Gastrocnemius medialis (tissue), 4 donors: ENCODE data around the gene GREB1. TPM values are rescaled to one million over a fixed set of nuclear protein-coding genes. Genes with fewer than 3 reads are reported as not detected.

Source experiments
- ATAC-seq, 2 donors: fragments of 150-250 bp; one replicate each; pipeline ENCODE4 v1.9.1; 2016
- DNase-seq, 2 donors: peaks; one replicate each; pipeline ENCODE4 v3.0.0-alpha.2; 2019
- H3K27ac ChIP-seq, 4 donors: fragments of 200-600 bp; sonication (generic); 1 replicate in 1 of 4; 2 replicates in 3 of 4; pipeline ENCODE4 v1.5.1; 2016 to 2018; ENCODE audit warnings: mild to moderate bottlenecking in 2 of 4, moderate library complexity in 1 of 4
- H3K27me3 ChIP-seq, 3 donors: fragments of 200-600 bp; sonication (generic) in 2 of 3; 1 replicate in 1 of 3; 2 replicates in 2 of 3; pipeline versions ENCODE4 v1.5.1 to v1.6.0; 2016 to 2019; ENCODE audit warnings: mild to moderate bottlenecking in 1 of 3, moderate library complexity in 1 of 3
- H3K36me3 ChIP-seq, 2 donors: fragments of 200-600 bp; sonication (generic) in 1 of 2; one replicate each; pipeline ENCODE4 v1.5.1; 2017 to 2018
- H3K4me1 ChIP-seq, 2 donors: fragments of 200-600 bp; sonication (generic) in 1 of 2; one replicate each; pipeline ENCODE4 v1.5.1; 2016 to 2017; ENCODE audit warnings: mild to moderate bottlenecking in 2 of 2
- H3K4me3 ChIP-seq, 4 donors: fragments of 200-600 bp; sonication (generic) in 3 of 4; 1 replicate in 1 of 4; 2 replicates in 3 of 4; pipeline ENCODE4 v1.5.1; 2016 to 2019; ENCODE audit warnings: mild to moderate bottlenecking in 2 of 4
- H3K9me3 ChIP-seq, 3 donors: fragments of 200-600 bp; sonication (generic) in 2 of 3; 1 replicate in 1 of 3; 2 replicates in 2 of 3; pipeline ENCODE4 v1.5.1; 2016 to 2019
- CTCF ChIP-seq, 5 experiments: fragments of 450-650 bp in 3 of 5; fragments of 200-600 bp in 2 of 5; sonication (generic) in 2 of 5; IDR thresholded peaks in 4 of 5; conservative IDR thresholded peaks in 1 of 5; 1 replicate in 4 of 5; 2 replicates in 1 of 5; pipeline ENCODE4 v1.5.1; 2016 to 2019; ENCODE audit warnings: antibody characterized with exemption in 5 of 5, mild to moderate bottlenecking in 3 of 5, moderate library complexity in 3 of 5
- POLR2A ChIP-seq, 2 donors: fragments of 450-650 bp; IDR thresholded peaks; one replicate each; pipeline ENCODE4 v1.6.1; 2017; ENCODE audit warnings: antibody characterized with exemption in 2 of 2, mild to moderate bottlenecking in 2 of 2, moderate library complexity in 2 of 2
- in situ Hi-C, 4 donors: fragments of 200-750 bp; cut with MboI; loops; one replicate each; pipeline versions ENCODE4 v1.15.0 to v1.8.0; 2017; ENCODE audit warnings: low sequenced_read_pairs in 4 of 4
- intact Hi-C: fragments of 100-400 bp; cut with DNase I; formaldehyde crosslinking; loops from one replicate; pipeline ENCODE4 v1.15.1; 2023; ENCODE audit warnings: low total_unique reads
- total RNA-seq, 4 donors: library from RNA; depleted of rRNA; stranded (reverse); fragments of >200 nt; gene quantifications; one replicate each; pipeline versions ENCODE4 v1.1.0 to v1.2.3, GENCODE V29; 2016

GREB1 gene
- total RNA-seq, 4 donors from 2014 or later, result 1.7 to 9.3 (median 2.6) TPM

DNA sequence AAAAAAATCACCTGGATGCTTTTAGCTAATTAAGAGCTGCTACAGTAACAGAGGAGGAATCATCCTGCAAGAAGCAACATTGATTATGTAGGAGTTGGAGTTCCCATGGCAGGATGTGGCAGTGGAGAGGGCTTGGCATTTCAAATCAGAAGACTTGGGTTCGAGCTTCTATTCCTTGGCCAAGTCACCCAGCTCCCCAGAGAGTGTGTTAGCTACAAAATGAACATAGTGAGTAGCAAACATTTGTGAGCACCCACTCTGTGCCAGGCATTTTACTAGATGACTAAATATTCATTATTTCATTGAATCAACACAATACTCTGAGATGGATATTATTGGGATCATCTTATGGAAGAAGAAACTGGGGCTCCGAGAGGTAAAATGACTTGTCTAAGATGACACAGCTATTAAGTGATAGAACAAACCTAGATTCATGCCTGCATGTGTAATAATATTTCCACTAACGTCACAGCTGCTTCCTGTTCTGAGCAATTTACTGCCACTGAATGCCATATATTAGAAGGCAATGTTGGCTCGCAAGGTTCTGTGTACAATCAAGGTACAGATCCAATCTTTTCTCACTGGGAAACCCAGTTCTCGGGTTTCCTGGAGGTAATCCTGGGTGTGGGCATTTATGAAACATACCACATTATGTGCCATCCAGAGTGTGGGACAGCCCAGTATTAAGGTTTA lies 118.2 kb downstream of the GREB1 start:
- no peak for DNase-seq

GRCh38 chr2:11652553-11652952 lies 118.7 kb downstream of the GREB1 start:
- H3K27ac ChIP-seq, result no peak overlapping the region
- DNase-seq (no peak), ATAC-seq (no peak)
- H3K4me1 ChIP-seq, result peaks cover 0 to 3% of the 10 kb centered on the region in 2 donors
- intact Hi-C loops, result no loop called here
- no peaks in the 10 kb centered on the region for H3K27me3 ChIP-seq
- no peaks in the 10 kb centered on the region for H3K9me3 ChIP-seq
- in situ Hi-C loops, result loop anchor here in 1 of 4 donors (25.0 kb wide), 1 partner anchor 1360 kb away; no protein-coding TSS in a partner anchor
- TF ChIP-seq POLR2A (IDR thresholded peaks at IDR 0.05) (no peak), CTCF (IDR thresholded peaks at IDR 0.05 in 4 of 5, conservative IDR thresholded peaks at IDR 0.05 in 1 of 5) (no peak)
- no peak overlapping the region for H3K4me3 ChIP-seq
- H3K36me3 ChIP-seq, result no peaks in the 10 kb centered on the region

More for the DNA sequence above, 118.2 kb downstream of the GREB1 start:
- intact Hi-C loops (no loop called here), in situ Hi-C loops (loop anchor here in 1 of 4 donors (25.0 kb wide), 1 partner anchor 1360 kb away; no protein-coding TSS in a partner anchor)
- H3K4me1 ChIP-seq, result peaks cover 0 to 3% of the 10 kb centered on the region in 2 donors
- H3K9me3 ChIP-seq, result no peaks in the 10 kb centered on the region
- H3K27me3 ChIP-seq, result no peaks in the 10 kb centered on the region
- no peak overlapping the region for H3K4me3 ChIP-seq
- H3K36me3 ChIP-seq, result no peaks in the 10 kb centered on the region
- ATAC-seq, result no peak
- no peak for TF ChIP-seq CTCF (IDR thresholded peaks at IDR 0.05 in 4 of 5, conservative IDR thresholded peaks at IDR 0.05 in 1 of 5)
- TF ChIP-seq POLR2A (IDR thresholded peaks at IDR 0.05), result no peak
- H3K27ac ChIP-seq, result no peak overlapping the region

- no peaks in the 10 kb centered on the region for H3K36me3 ChIP-seq
- in situ Hi-C loops, result loop anchor here in 1 of 4 donors (25.0 kb wide), 1 partner anchor 1357 kb away; no protein-coding TSS in a partner anchor
Observed at GRCh38 chr2:11655495-11655894, 121.7 kb downstream of the GREB1 start.

DNA sequence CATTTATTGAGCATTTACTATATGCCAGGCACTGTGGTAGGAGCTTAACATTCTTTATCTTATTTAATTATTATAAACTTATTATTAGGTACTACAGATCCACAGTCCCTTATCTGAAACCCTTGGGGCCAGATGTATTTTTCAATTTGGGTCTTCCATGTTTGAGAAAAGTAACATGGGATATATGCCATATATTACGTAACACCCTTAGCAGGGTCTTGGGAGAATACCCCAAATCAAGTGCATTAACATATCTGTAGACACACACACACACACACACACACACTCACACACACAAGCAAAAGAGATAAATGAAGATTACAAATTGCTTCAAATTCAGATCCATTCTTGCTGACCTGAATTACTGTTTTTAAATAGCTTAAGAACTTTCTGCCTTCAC lies 122.4 kb downstream of the GREB1 start:
- Histone ChIP-seq H3K4me1 (peaks cover 4 to 13% of the 10 kb centered on the region in 2 donors), H3K27me3 (no peaks in the 10 kb centered on the region), H3K4me3 (no peak overlapping the region), H3K36me3 (no peaks in the 10 kb centered on the region), H3K27ac (no peak overlapping the region), H3K9me3 (no peaks in the 10 kb centered on the region)
- intact Hi-C loops, result loop anchor here (5.0 kb wide), 1 partner anchor 159 kb away; no protein-coding TSS in a partner anchor
- DNase-seq (no peak), ATAC-seq (no peak)
- in situ Hi-C loops, result loop anchor here in 1 of 4 donors (25.0 kb wide), 1 partner anchor 1356 kb away; no protein-coding TSS in a partner anchor
- TF ChIP-seq CTCF (IDR thresholded peaks at IDR 0.05 in 4 of 5, conservative IDR thresholded peaks at IDR 0.05 in 1 of 5) (no peak), POLR2A (IDR thresholded peaks at IDR 0.05) (no peak)

More at GRCh38 chr2:11655495-11655894, 121.7 kb downstream of the GREB1 start:
- H3K9me3 ChIP-seq, result no peaks in the 10 kb centered on the region
- intact Hi-C loops, result loop anchor here (5.0 kb wide), 1 partner anchor 158 kb away; no protein-coding TSS in a partner anchor
- H3K4me3 ChIP-seq, result no peak overlapping the region
- no peak for ATAC-seq
- no peaks in the 10 kb centered on the region for H3K27me3 ChIP-seq
- no peak for DNase-seq
- TF ChIP-seq POLR2A (IDR thresholded peaks at IDR 0.05) (no peak), CTCF (IDR thresholded peaks at IDR 0.05 in 4 of 5, conservative IDR thresholded peaks at IDR 0.05 in 1 of 5) (no peak)
- peaks cover 4 to 13% of the 10 kb centered on the region in 2 donors for H3K4me1 ChIP-seq
- H3K27ac ChIP-seq, result peak overlapping the region in 2 of 4 donors; percentile 12 to 50
